Measurements from ENCODE around the gene CCT7. TPM values are rescaled to one million over a fixed set of nuclear protein-coding genes. Genes with fewer than 3 reads are reported as not detected.

The CCT7 gene
- total and polyA plus RNA-seq, 2 of the 8 experiments (the other 6 are each of a cell fraction or from before 2014, with no cell fraction given): 440 to 474 TPM

GRCh38 chr2:73266061-73266901, 32.2 kb downstream of the CCT7 start:
- peaks cover 0 to 10% (median 6%) of the 10 kb centered on the region in 4 experiments; a peak in 5 of 7 replicates for H3K4me1 ChIP-seq (replicated peaks in 1 of 4; ENCODE audit: control insufficient read depth in 3 of 4, insufficient read depth in 4 of 4, low read length in 3 of 4)
- H2BK120ac ChIP-seq (replicated peaks; ENCODE audit: low read depth, low read length): no peak overlapping the region
- peaks cover 0 to 11% (median 4%) of the 10 kb centered on the region in 4 experiments; a peak in 4 of 8 replicates for H3K36me3 ChIP-seq (ENCODE audit: control insufficient read depth in 2 of 4, insufficient read depth in 4 of 4, low read length in 3 of 4)
- no peak overlapping the region for H3K18ac ChIP-seq (ENCODE audit: extremely low read depth, low read length)
- H3K27ac ChIP-seq (ENCODE audit: low read depth, low read length): no peak overlapping the region
- H2BK5ac ChIP-seq (ENCODE audit: low read depth, low read length): no peak overlapping the region
- H3K79me2 ChIP-seq (ENCODE audit: control insufficient read depth in 1 of 2, insufficient read depth in 2 of 2, low read length in 2 of 2): no peaks in the 10 kb centered on the region; a peak in 1 of 4 replicates
- peaks cover 10% of the 10 kb centered on the region; the same call in 1 of the 2 replicates for H3K23me2 ChIP-seq (ENCODE audit: low read depth, low read length)
- no peaks in the 10 kb centered on the region for H3K9me3 ChIP-seq (ENCODE audit: insufficient read depth in 2 of 2, low read depth in 1 of 2, low read length in 1 of 2)
- H3K79me1 ChIP-seq (ENCODE audit: low read depth, low read length): peaks cover 7% of the 10 kb centered on the region; the same call in 1 of the 2 replicates
- CTCF ChIA-PET (ENCODE audit: partially characterized antibody): interaction anchor here (1.2 kb wide), 1 partner anchor 23 kb away, joined by 6 read pairs; no protein-coding TSS in a partner anchor
- peaks cover 6 to 39% of the 10 kb centered on the region in 2 experiments for H4K20me1 ChIP-seq (replicated peaks in 1 of 2; ENCODE audit: control insufficient read depth in 1 of 2, insufficient read depth in 2 of 2, low read length in 2 of 2)
- H4K5ac ChIP-seq (ENCODE audit: insufficient read length, low read depth, low read length): no peak overlapping the region
- H3K4ac ChIP-seq (replicated peaks; ENCODE audit: insufficient read length, low read depth, low read length): no peak overlapping the region
- no peak overlapping the region for H2BK20ac ChIP-seq (ENCODE audit: low read length)
- no peak overlapping the region for H2BK12ac ChIP-seq (ENCODE audit: low read depth, low read length)
- no peak overlapping the region for H3K4me2 ChIP-seq (ENCODE audit: insufficient read depth in 1 of 2, low read depth in 2 of 2, low read length in 2 of 2)
- no peak for FAIRE-seq
- DNase-seq (ENCODE audit: low read depth in 1 of 2, low spot score in 2 of 2): no peak
- H3K27me3 ChIP-seq (replicated peaks in 1 of 4; ENCODE audit: control insufficient read depth in 3 of 4, extremely low read depth in 1 of 4, insufficient read depth in 3 of 4, low read length in 3 of 4): peaks cover 0 to 28% (median 21%) of the 10 kb centered on the region in 4 experiments; a peak in 6 of 7 replicates
- TF ChIP-seq POLR2A (IDR thresholded peaks at IDR 0.05; ENCODE audit: control extremely low read depth in 1 of 2, low read depth in 2 of 2, low read length in 2 of 2): no peak
- TF ChIP-seq RNF2 (IDR thresholded peaks at IDR 0.05; ENCODE audit: borderline replicate concordance, low read depth, low read length, missing control alignments, poor library complexity, severe bottlenecking): no peak
- TF ChIP-seq EGR1 (IDR thresholded peaks at IDR 0.05; ENCODE audit: borderline replicate concordance, low read depth, low read length): no peak
- H2BK15ac ChIP-seq (ENCODE audit: low read length): no peak overlapping the region
- no peak overlapping the region for H2AK5ac ChIP-seq (ENCODE audit: low read depth, low read length)
- H4K91ac ChIP-seq (replicated peaks; ENCODE audit: insufficient read length, low read length): no peak overlapping the region
- 90% methylated on average over 19 of the region's 26 CpGs; no CpG with 5 or more reads in 1 of the 2 experiments for WGBS, 2 experiments (ENCODE audit: extremely low coverage in 1 of 2, insufficient coverage in 1 of 2, insufficient read length in 1 of 2, insufficient replicate concordance in 2 of 2, low coverage in 1 of 2, low lambda C conversion rate in 2 of 2, missing lambda C conversion rate in 1 of 2)
- H4K8ac ChIP-seq (ENCODE audit: extremely low read depth, insufficient read depth, low read length): no peak overlapping the region
- no peak overlapping the region for H2AFZ ChIP-seq (ENCODE audit: low read length)
- no peak overlapping the region for H3K9ac ChIP-seq (replicated peaks in 1 of 4; ENCODE audit: extremely low read depth in 1 of 4, low read depth in 3 of 4, low read length in 3 of 4)
- no peak overlapping the region for H3K56ac ChIP-seq (replicated peaks; ENCODE audit: insufficient read length, low read depth, low read length)
- POLR2A ChIA-PET (ENCODE audit: partially characterized antibody): interaction anchor here (1.6 to 4.6 kb wide), 3 partner anchors 9 to 32 kb away, joined by 4 to 22 read pairs (median 22); partner anchors contain the start of gene CCT7
- no peak overlapping the region for H3K23ac ChIP-seq (ENCODE audit: insufficient read length)
- no peak overlapping the region for H3K14ac ChIP-seq (ENCODE audit: insufficient read length)
- H3K4me3 ChIP-seq (ENCODE audit: extremely low read depth in 1 of 4, insufficient read depth in 2 of 4, low read depth in 3 of 4, low read length in 4 of 4): no peak overlapping the region

Data from H1 (cell line).